GM12801 (cell line): ENCODE measurements around the gene SPON1.

Source experiments
- CTCF ChIP-seq: IDR thresholded peaks from one replicate; pipeline ENCODE4 v1.5.1; 2011; ENCODE audit warnings: control low read depth; ENCODE audit not compliant: insufficient read length; ENCODE audit errors: extremely low read depth

Gene SPON1

DNA sequence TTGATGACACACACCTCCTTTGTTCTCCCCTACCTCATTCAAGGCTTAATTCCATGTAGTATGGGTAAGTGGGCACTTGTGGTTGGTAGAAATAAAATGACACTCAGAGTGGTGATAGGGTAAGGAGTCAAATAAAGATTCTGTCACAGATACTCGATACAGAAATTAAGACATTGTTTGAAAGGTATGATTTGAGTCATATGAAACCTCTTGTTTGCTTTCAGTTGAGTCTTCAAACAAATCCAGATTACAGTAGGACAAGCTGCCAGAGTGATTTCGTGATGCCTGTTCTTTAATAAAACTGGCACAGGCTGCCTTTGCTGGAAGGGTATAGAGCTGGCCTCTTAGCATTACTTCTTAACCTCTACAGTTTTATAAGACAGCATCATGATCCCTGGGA lies 182.4 kb downstream of the SPON1 start:
- no peak for TF ChIP-seq CTCF

DNA sequence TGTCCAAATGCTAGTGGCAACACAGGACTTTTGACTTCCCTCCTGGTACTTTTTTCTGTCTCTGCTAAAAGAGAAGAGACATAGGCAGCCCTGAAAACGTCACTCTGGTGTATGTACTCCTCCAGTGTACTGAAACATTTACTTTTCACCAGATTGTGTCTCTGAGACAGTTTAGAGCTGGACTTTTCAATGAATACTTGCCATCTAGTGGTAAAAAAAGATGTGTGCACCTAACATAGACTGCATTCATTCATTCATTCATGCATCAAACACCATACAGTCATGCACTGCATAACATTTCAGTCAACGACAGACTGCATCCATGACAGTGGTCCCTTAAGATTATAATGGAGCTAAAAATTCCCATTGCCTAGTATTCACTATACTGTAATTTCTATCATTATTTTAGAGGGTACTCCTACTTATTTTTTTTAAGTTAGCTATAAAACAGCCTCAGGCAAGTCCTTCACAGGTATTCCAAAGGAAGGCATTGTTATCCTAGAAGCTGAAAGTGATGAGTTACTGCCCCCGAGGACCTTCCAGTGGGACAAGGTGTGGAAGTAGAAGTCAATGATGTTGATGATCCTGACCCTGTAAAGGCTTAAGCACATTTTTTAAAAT lies 186.2 kb downstream of the SPON1 start:
- TF ChIP-seq CTCF: no peak

DNA sequence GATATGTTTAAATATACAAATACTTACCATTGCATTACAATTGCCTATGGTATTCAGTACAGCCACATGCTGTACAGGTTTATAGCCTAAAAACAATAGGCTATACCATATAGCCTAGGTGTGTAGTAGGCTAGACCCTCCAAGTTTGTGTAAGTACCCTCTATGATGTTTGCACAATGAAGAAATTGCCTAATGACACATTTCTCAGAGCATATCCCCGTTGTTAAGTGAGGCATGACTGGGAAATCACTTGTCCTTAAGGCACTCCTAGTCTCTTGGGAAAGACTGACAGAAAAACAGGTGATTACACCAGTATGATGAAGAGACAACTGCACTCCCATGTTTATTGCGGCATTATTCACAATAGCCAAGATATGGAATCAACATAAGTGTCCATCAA lies 187.2 kb downstream of the SPON1 start:
- TF ChIP-seq CTCF: no peak

DNA sequence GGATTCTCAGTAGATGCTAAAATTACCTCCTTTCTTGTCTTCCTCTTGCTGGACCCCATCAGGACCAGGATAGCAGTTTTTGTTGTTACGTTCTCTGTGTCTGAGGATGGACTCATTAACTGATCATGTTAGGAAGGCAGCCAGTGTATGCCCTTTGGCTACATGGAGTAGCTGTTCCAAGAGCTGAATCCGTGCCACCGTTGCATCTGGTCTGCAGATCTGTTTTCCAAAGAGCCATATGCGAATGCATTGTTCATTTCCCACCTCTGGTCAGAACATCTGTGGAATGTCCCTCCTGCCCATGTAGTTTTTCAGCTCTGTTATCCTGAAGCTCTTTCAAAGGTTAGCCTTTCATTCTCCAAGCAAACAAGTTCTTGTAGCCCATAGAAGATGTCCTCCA lies 188.4 kb downstream of the SPON1 start:
- no peak for TF ChIP-seq CTCF

DNA sequence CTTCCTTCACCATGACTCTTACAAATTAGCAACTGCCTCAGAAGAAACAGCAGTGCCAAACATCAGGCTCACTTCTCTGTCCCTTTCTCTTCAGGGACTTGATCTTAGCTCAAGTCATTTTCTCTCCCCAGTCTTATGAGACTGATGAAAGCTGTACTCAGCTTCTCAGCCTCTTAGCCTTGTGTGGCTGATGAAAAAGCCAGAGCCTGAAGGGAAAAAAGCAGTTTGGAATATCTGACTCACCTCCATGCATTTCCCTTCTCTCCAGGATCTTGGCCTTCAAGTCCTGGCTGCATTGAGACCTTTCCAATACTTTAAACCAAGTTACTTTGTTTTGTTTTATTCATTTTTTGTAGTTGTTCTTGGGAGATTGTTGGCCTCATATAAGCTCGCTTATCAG lies 195.9 kb downstream of the SPON1 start:
- TF ChIP-seq CTCF: no peak

GRCh38 chr11:14163576-14163975 lies 201.1 kb downstream of the SPON1 start:
- TF ChIP-seq CTCF: no peak

- TF ChIP-seq CTCF: no peak
These were observed 216.7 kb downstream of the SPON1 start for GRCh38 chr11:14179116-14179820.

DNA sequence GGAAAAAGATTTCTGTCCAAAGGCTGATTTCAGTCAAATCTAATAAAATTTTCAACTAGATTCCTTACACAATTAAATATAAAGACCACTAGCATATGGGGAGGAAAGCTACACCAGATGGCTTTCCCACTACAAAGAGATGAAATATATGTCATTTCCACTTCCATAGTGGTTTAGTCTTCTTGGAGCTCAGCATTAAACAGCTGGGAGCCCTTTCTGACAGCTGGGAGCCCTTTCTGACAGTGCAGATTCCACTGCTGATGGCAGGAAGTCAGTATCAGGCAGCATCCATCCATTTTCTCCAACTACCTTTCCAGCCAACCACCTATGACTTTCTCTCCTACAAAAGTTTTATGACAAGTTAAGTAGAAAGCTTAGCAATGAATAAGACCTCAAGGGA lies 218.6 kb downstream of the SPON1 start:
- no peak for TF ChIP-seq CTCF
